ENCODE data around the gene CECR2.
A peak's percentile ranks its signal among the peaks of the same experiment; 100 is the strongest.

The CECR2 gene

DNA sequence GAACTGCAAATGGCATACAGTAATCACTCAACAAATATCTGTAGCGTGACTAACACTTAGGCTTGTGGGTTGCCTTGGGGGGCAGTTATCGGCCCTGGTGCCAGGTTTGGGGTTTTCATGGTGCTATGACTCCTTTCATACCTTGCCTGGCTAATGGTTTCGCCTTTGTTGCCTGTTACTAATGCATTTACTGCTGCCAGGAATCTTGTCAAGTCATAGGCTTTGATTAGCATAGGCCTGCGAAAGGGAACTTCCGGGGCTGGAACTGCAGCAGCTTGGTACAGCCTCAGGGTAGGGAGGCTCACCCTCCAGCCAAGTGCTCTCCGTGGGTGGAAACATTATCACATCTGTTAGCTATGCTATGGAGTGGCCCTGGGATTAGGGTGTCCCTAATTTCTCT is 207.2 kb downstream of the CECR2 start:
- DNase-seq, result peak; percentile 23

DNA sequence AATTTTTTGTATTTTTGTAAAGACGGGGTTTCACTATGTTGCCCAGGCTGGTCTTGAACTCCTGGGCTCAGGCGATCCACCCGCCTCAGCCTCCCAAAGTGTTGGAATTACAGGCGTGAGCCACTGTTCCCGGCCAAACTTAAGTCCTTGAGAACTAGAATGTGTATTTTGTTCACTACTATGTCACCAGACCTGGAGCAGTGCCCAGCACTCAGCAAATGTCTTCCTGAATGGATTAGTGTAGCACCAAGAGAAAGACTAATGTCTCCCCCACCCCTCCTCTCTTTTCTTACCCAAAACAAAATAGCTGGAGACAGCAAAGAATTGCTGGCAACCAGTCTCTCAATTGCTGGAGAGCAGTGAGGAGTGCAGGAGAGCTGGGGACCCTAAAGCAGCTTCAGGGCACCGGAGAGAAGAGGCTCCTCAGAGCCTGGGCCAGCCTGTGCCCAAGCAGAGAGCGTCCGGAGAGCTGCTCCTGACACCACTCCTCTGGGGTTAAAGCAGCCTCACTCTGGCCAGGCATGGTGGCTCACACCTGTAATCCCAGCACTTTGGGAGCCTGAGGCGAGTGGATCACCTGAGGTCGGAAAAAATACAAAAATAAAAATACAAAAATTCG is 209.0 kb downstream of the CECR2 start:
- no peak for DNase-seq

DNA sequence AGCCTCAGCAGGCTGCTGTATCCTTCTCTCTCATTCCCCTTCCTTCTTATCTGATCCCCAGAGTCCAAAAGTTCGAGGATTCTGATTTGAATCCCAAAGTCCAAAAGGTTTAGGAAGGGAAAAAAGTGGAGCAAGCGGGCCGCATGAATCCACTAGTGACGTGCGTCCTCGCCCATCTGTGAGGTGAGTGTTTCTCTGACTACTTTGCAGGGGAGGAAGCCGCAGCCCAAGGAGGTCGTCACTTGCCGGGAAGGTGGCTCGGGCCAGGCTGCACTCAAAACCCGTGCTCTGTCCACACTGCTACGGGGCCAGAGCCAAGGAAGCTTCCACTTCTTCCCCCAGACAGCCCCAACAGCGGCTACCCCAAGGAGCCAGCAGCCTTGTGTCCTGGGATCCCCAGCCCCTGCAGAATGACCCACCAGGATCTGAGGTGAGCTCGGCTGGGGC is 210.3 kb downstream of the CECR2 start:
- no peak for DNase-seq

DNA sequence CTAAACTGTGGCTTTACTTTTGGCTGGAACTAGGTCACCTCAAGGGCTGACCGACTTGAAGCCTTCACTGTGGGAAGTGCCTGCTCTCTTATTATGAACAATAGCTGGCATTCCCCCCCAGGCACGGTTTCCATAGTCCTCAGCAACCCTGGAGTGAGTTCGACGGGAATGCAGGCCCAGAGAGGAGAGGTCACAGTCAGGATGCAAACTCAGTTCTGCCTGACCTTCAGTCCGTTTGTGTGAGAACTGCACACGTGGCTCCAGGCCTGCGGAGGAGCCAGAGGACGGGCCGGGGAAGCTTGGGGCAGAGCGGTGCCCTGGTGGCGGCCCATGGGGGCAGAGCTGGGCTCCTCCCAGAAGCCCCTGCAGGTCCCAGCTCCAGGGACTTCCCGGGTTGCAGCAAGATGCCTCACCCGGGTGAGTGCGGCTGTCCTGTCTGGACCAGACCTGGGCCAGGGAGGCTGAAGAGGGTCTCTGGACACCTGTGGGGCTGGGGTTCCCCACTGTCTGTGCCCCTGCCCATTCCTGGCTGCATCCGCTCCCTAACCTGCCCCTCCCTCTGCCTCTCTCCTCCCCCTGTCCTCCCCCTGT is 211.3 kb downstream of the CECR2 start:
- no peak for DNase-seq

DNA sequence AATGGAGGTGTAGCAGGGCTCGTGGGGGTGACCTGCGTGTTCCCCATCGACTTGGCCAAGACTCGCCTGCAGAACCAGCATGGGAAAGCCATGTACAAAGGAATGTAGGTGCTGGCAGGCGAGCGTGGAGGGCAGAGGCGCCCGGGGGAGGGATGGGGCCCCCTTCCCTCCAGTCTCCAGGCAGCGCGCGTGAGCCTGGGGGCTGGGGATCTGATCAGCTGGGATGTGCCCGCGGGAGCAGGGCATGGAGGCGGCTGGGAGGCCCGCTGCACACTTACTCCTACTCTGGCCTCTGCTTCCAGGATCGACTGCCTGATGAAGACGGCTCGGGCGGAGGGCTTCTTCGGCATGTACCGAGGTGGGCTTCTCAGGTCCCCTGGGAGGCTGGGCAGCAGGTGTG is 211.8 kb downstream of the CECR2 start:
- DNase-seq, result no peak

DNA sequence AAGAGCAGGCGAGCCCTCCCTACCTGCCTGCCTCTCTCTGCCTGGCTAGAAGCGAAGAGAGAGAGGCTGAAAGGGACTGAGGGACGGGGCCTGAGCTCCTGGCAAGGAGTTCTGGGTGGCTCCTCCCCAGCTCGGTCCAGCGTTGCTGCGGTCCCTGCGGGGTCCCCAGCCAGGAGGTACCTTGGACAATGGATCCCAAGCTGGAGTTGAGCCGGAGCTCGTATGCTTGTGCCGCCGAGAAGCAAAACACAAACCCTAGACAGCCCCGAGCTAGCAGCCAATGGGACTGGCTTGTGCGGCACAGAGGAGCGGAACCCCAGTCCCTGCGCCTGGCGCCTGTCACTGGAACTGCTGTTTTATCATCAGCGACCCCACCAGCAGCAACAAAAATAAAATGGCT is 212.4 kb downstream of the CECR2 start:
- no peak for DNase-seq

DNA sequence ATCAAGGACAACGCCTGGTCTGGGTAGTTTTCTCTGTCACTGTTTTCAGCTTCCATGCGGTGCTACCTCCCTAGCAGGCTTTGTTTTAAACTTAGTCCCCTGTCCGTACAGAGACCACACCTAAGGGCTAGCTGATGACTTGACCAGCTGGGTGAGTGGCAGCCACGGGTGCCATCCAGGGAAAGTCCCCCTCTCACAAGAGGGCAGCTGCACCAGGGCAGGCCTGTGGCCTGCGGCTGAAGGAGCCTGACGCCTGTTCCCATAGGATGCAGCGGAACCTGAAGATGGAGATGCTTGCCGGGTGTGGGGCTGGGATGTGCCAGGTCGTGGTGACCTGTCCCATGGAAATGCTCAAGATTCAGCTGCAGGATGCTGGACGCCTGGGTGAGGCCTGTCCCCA is 213.9 kb downstream of the CECR2 start:
- DNase-seq, result no peak

DNA sequence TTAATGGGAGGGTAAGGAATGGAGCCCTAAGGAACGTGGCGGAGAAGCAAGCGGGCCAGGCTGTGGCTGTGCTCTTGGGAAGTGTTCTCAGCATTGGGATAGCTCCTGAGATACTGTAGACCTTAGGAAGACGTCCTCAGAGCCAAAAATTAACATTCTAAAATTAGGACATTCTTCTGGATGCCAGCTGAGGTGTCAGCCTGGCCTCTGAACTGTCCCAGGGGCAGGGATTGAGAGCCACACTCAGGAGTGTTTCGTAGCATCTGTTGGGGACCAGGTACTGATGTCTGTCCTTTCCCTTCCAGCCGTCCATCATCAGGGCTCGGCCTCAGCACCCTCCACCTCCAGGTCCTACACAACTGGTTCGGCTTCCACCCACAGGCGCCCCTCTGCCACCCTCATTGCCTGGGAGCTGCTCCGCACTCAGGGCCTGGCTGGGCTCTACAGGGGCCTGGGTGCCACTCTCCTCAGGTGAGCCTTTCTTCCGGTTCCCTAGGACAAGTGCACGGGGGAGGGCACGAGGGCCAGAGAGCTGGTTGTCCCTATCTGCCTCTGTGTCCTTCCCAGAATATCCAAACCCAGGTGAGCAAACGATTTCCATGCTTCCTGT is 217.7 kb downstream of the CECR2 start:
- DNase-seq, result no peak

DNA sequence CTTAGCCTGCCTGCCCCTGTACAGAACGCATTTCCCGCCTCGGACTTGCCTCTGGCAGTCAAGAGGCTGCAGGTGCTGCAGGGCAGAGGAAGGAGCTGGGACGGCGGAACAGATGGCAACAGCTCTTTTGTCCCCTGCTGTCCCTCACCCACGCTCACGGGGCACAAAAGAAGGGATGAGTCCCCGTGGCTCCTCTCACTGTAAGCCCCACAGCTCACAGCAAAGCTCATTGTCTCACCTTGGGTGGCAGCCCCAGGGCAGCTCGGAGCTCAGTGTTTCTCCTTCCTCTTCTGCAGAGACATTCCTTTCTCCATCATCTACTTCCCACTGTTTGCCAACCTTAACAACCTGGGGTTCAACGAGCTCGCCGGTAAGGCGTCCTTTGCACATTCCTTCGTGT is 218.4 kb downstream of the CECR2 start:
- DNase-seq, result no peak

DNA sequence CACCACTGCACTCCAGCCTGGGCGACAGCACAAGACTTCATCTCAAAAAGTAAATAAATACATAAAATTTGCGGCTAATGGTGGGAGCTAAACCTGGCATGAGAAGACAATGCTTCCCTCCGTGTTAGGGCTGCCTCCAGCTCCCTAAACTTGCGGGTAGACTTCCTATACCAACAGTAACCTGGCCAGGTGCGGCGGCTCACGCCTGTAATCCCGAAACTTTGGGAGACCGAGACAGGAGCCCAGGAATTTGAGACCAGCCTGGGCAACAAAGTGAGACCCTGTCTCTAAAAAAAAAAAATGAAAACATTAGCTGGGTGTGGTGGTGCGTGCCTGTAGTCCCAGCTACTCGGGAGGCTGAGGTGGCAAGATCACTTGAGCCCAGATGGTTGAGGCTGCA is 219.3 kb downstream of the CECR2 start:
- DNase-seq, result no peak

DNA sequence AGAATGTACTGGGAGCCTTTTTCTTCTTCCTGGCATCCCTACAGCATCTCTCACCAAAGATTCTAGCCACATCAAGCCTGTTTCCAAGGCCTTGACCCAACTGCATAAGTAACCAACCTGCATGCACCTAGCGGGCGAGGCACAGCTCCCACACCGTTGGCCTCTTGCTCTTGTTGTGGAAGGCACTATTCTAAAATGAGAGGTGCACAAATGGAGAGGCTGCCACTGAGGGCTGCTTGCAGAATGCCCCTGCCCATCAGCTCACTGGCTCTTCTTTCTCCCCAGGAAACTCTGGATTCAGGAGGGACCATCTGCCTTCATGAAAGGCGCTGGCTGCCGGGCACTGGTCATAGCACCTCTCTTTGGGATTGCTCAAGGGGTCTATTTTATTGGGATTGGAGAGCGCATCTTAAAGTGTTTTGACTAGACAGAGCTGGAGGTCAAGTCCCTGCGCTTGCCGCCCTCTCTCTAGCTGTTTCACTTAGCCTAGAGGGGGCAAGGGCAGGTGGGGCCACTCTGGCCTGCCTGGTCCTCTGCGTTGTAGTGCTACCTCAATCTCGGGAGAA is 220.6 kb downstream of the CECR2 start:
- DNase-seq, result no peak

DNA sequence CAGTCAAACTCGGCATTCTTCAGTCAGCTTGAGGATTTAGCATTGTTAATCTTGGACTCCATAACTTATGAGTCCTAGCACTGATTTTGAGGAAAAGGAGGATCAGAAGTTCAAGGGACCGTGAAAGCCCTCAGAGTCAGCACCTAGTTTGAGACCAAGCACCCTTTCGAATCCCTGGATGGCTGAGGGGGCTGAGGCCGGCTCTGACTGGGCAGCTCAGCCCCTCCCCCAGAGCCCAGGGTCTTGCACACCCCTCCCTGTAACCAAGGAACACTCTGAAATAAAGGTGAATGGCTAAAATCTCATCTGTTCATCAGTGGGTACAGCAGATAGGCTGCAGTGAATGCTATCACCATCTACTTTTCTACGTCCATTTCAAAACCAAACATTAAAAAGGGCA is 221.3 kb downstream of the CECR2 start:
- no peak for DNase-seq

DNA sequence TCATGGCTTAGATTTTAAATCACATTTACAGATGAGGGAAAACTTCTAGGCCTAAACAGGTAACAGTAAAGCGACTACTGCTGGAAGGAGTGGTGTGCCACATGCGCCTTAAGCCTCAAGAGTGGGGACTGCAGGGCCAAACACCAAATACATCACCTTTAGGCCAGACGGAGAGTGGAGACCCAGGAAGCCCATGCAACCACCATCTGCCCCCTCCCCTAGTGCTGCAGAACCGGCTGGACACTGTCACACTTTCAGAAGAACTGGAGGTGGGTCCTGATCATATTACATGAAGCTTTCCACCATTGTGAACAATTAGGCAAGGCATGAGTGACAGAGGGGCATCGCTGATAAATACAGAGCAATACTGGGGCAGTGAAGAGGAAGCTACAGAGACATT is 222.9 kb downstream of the CECR2 start:
- DNase-seq, result no peak

DNA sequence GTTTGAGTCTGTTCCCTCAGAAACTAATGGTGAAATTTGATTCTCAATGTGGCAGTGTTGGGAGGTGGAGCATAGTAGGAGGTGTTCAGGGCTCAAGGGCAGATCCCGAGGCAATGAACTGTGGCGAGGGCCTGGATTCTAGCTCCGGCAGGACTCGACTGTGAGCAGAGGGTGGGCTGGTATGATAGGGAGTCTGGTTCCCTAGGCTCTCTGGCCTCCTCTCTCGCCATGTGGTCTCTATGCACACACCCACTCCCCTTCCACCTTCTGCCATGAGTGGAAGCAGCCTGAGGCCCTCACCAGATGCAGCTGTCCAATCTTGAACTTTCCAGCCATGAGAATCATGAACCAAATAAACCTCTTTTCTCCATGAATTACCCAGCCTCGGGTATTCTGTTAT is 227.0 kb downstream of the CECR2 start:
- DNase-seq, result no peak

DNA sequence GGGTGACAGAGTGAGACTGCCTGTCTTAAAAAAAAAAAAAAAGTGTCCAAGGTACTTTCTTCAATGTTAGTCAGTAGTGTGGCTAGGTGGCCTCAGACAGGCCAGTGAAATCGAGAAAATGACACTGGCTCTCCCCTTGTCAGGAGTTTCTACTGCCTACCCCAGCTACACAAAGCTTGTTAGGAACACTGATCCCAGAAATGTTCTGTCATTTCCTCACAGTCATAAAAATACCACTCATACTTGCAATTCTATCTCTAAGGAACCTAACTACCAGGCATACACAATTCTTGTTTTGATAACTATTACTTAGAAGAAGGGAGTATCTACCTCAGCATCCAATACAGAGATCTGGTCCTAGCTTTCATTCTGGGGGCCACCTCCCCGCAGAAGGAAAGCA is 228.0 kb downstream of the CECR2 start:
- no peak for DNase-seq

DNA sequence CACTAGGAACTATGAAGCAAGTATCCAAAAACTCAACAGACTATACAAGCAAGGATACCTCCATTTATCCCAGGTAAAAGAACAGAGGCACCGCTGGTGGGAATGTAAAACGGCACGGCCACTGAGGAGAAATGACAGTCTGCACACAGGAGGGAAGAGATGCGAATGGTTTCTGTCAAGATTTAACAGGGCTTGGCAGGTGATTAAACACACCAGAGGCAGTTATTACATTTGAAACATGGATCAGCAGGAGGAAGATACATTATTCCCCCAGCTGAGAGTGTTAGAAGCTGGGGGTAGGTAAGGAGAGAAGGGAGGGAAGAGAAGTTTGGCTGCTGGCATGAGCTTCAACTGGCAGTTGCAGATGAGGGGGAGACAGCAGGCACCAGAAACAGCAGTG is 229.1 kb downstream of the CECR2 start:
- DNase-seq, result no peak

DNA sequence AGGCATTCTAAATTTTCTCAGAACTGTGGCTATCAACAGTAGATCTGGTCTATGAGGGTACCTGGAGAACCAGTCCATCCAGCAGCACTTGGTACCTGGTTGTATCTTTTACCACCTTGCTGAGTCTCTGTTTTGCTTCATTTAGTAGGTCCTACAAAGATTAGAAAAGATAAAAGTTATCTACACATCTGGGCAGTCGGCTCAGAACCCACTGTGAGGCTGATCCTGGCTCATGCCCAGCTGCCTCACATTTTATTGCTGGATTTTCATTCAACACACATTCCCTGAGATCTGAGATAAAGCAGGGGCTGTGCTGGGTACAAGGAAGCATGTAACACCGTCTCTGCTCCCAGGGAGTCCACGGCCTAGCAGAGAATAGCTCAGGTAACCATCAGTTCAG is 231.8 kb downstream of the CECR2 start:
- no peak for DNase-seq

DNA sequence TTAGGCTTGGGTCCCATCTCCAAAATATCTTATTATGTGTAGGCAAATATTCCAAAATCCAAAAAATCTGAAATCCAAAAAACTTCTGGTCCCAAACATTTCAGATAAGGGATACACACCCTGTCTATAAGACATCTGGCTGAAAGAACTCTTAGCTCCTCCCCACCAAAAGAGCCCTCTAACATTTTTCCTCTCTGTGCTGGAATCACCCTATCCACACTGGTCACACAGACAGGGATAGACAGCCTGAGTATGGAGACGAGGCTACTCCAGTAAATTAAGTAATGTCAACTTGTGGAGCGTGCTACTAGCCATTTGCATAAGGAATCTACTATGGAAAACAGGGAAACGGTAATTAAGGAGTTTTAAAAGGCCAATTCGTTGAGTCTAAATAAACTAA is 234.4 kb downstream of the CECR2 start:
- DNase-seq, result no peak

DNA sequence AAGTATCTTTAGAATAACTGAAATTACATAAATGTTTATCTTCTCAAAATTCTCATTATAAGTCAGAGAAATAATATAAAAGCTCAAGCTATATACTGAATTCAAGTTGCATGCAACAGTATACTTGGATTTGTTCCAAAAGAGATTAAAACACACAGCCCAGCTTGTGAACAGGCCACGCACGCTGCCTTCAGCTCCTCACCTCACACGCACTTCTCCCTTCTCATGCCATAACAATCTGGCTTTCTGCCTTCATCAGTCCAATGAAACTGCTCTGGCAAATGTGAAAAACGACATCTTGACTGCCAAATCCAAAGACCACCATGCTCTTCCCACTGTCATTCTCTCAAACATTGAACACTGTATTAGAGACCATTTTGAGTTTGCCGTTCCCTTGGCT is 237.2 kb downstream of the CECR2 start:
- DNase-seq, result no peak

All from activated CD4-positive, alpha-beta T cell treated with anti-CD3 and anti-CD28 coated beads, Interleukin-2, Interleukin-6, amounts not matched to agents 100 ng/mL and 50 ng/mL, durations not matched to agents 16 hours and 8 hours (primary cell).